Skeletal muscle tissue (tissue), 4 donors: ENCODE results near the gene WBP2NL. TPM values are rescaled to one million over a fixed set of nuclear protein-coding genes. Genes with fewer than 3 reads are reported as not detected.
"Not testable (repeated sequence)": the region's sequence is repeated elsewhere in the genome, so short reads cannot be mapped to it uniquely, and the experiment has no call there.

Source experiments
- H3K27ac ChIP-seq: one replicate; pipeline ENCODE4 v1.7.0; 2013; ENCODE audit warnings: mild to moderate bottlenecking, low read depth, low read length, inconsistent platforms
- H3K27me3 ChIP-seq, 3 donors: one replicate each; pipeline ENCODE4 v1.7.0; 2013; ENCODE audit warnings: low read length in 3 of 3; ENCODE audit not compliant: control insufficient read depth in 3 of 3, insufficient read depth in 3 of 3
- H3K36me3 ChIP-seq, 3 donors: one replicate each; pipeline ENCODE4 v1.7.0; 2013; ENCODE audit warnings: low read length in 3 of 3; ENCODE audit not compliant: control insufficient read depth in 3 of 3, insufficient read depth in 3 of 3
- H3K4me1 ChIP-seq, 3 donors: one replicate each; pipeline ENCODE4 v1.7.0; 2013; ENCODE audit warnings: low read length in 3 of 3, mild to moderate bottlenecking in 3 of 3; ENCODE audit not compliant: control insufficient read depth in 3 of 3, insufficient read depth in 3 of 3
- H3K4me3 ChIP-seq, 3 donors: one replicate each; pipeline ENCODE4 v1.7.0; 2013; ENCODE audit warnings: low read length in 3 of 3
- H3K9ac ChIP-seq, 3 donors: one replicate each; pipeline ENCODE4 v1.7.0; 2013; ENCODE audit warnings: low read length in 3 of 3, mild to moderate bottlenecking in 3 of 3, moderate library complexity in 2 of 3, low read depth in 1 of 3
- H3K9me3 ChIP-seq, 3 donors: one replicate each; pipeline ENCODE4 v1.7.0; 2013; ENCODE audit warnings: low read length in 3 of 3; ENCODE audit not compliant: control insufficient read depth in 3 of 3
- total RNA-seq: library from RNA; depleted of rRNA; stranded (reverse); fragments of >200 nt; gene quantifications from one replicate; pipeline ENCODE4 v1.2.3, GENCODE V29; 2014
- donor health status: Osteomylitis.

WBP2NL gene
- total RNA-seq, 1 donor from 2014 or later, result 1.6 TPM

- Histone ChIP-seq H3K27me3 (no peaks in the 10 kb centered on the region), H3K9me3 (no peaks in the 10 kb centered on the region), H3K4me1 (peaks cover 19 to 25% (median 20%) of the 10 kb centered on the region in 3 donors), H3K4me3 (no peak overlapping the region), H3K27ac (no peak overlapping the region), H3K36me3 (peaks cover 35 to 38% (median 36%) of the 10 kb centered on the region in 3 donors), H3K9ac (no peak overlapping the region)
Measured at GRCh38 chr22:42068291-42068690, 69.7 kb downstream of the WBP2NL start.

DNA sequence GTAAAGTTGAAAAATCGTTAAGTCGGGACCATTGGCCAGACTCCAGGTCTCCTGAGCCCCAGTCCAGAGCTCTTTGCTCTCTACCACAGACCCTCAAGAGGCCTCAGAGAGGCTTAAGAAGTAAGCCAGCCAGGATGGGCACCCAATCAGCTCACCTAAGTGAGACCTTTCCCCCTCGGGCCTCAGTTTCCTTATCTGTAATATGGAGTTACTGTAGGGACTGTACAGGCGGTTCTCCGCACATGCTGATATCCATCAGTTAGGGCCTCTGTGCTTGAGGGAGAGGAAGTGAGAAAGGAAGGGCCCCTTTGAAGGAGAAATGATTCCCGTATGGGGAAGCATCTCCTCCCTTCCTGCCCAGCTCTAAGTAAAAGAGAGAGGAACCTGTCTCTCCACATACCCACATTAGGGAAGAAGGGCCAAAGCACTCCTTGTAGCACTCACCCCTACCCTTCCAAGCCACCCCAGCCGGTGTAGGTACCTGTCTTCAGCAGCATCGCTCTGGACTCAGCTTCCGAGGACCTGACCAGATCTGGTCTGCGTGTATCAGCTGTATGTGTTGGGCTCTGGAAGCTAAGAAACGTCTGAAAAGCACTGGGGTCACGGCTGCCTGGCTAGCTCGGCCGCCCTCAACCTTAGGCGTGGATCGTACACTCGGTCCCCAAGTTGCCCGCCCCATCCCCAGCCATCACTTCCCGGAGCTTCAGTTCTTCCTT lies 71.4 kb downstream of the WBP2NL start:
- H3K4me1 ChIP-seq, result peaks cover 24 to 30% (median 27%) of the 10 kb centered on the region in 3 donors
- no peaks in the 10 kb centered on the region for H3K9me3 ChIP-seq
- peaks cover 32 to 35% (median 34%) of the 10 kb centered on the region in 3 donors for H3K36me3 ChIP-seq
- H3K9ac ChIP-seq, result peak overlapping the region; percentile 79 to 93 (median 89)
- H3K27ac ChIP-seq, result peak overlapping the region; percentile 79
- no peaks in the 10 kb centered on the region for H3K27me3 ChIP-seq
- peak overlapping the region; percentile 73 to 94 (median 87) for H3K4me3 ChIP-seq

GRCh38 chr22:42070517-42071422 lies 72.2 kb downstream of the WBP2NL start, which contains the start of gene NAGA:
NAGA (minus strand) TSS chr22:42070812; CDS start chr22:42070297, 515 bp downstream.
- H3K9ac ChIP-seq, result peak within 1 kb of the TSS; percentile 79 to 93 (median 89)
- H3K4me3 ChIP-seq, result peak within 1 kb of the TSS; percentile 73 to 94 (median 87)
- H3K27ac ChIP-seq, result peak within 1 kb of the TSS; percentile 79
- H3K4me1 ChIP-seq, result peaks cover 24 to 32% (median 31%) of the 10 kb centered on the region in 3 donors
- H3K9me3 ChIP-seq, result no peaks in the 10 kb centered on the region
- H3K36me3 ChIP-seq, result peaks cover 24 to 30% (median 27%) of the 10 kb centered on the region in 3 donors
- no peaks in the 10 kb centered on the region for H3K27me3 ChIP-seq

DNA sequence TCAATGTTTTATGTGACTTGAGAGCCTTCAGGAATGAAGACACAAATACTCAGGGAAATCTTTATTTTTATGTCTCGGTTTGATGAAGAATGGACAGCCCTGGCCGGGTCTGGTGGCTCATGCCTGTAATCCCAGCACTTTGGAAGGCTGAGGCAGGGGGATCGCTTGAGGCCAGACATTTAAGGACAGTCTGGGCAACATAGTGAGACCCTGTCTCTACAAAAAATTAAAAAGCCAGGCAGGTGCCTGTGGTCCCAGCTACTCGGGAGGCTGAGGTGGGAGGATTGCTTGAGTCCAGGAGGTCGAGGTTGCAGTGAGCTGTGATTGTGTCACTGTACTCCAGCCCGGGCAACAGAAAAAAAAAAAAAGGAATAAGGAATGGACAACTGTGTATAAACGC lies 72.9 kb downstream of the WBP2NL start:
- H3K36me3 ChIP-seq, result peaks cover 18 to 23% (median 20%) of the 10 kb centered on the region in 3 donors
- H3K9ac ChIP-seq, result peak overlapping the region; percentile 79 to 89 (median 88)
- H3K4me1 ChIP-seq, result peaks cover 24 to 32% (median 31%) of the 10 kb centered on the region in 3 donors
- H3K4me3 ChIP-seq, result peak overlapping the region; percentile 73 to 94 (median 87)
- not testable (repeated sequence) for H3K9me3 ChIP-seq, H3K27me3 ChIP-seq
- H3K27ac ChIP-seq, result peak overlapping the region; percentile 79

DNA sequence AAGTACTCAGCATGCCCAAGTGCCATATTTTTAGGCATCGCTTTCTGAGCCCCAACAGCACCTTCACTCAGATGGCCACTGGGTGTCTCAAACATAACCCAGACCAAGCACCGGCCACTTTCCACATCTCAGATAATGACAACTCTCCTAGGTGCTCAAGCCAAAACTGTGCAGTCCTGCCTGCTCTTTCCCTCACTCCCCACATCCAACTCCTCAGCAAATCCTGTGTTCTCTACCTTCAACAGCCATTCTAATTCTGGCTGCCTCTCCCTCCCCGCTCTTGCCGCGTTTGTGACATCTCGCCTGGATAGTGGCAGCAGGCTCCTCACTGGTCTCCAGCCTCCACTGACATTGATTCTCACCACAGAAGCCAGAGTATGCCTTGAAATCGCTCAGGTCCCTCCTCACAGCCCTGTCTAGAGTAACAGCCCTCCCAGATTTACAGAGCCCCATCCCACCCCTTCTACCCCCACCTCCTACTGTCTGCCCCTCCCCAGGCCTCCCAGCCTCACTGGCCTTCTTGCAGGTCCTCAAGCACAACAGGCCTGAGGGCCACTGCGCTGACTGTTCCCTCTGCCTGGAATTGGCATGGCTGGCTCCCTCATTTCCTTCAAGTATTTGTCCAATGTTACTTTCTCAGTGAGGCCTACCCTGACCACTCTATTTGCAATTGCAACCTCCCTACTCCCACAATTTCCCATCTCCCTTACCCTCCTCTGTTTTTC lies 74.2 kb downstream of the WBP2NL start:
- no peak overlapping the region for H3K27ac ChIP-seq
- no peak overlapping the region for H3K9ac ChIP-seq
- H3K4me1 ChIP-seq, result peaks cover 26 to 37% (median 36%) of the 10 kb centered on the region in 3 donors

DNA sequence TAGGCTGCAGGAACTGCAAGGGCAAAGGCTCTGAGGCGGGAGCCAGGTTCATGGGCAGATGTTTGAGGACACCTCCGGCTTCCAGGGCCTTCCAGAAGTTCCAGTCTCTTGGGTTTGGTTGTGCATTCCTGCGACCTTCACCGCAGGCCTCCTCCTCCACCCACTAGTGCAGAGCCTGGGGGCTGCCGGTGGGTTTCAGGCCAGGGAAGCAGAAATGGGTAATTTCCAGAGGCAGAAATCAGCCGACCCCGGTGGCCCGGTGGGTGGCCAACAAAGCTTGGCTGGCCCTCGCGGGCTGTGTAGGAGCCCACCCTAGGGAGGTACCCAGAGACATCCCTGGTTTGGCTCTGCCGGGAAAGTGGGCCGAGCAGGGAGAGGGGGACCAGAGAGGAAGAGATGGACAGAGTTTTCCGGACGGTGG lies 75.0 kb downstream of the WBP2NL start:
- peak overlapping the region; percentile 68 to 85 (median 82) for H3K9ac ChIP-seq
- H3K4me1 ChIP-seq, result peaks cover 35 to 46% (median 44%) of the 10 kb centered on the region in 3 donors
- H3K9me3 ChIP-seq, result no peaks in the 10 kb centered on the region

More for the DNA sequence above, 74.2 kb downstream of the WBP2NL start:
- H3K36me3 ChIP-seq, result peaks cover 6 to 15% (median 14%) of the 10 kb centered on the region in 3 donors
- no peaks in the 10 kb centered on the region for H3K9me3 ChIP-seq
- H3K27me3 ChIP-seq, result no peaks in the 10 kb centered on the region
- no peak overlapping the region for H3K4me3 ChIP-seq

GRCh38 chr22:42074132-42074811 lies 75.7 kb downstream of the WBP2NL start, which contains the start of gene PHETA2:
PHETA2 (plus strand) TSS chr22:42074248; CDS start chr22:42077294, 3,046 bp downstream.
- H3K36me3 ChIP-seq, result peaks cover 0 to 8% (median 6%) of the 10 kb centered on the region in 3 donors
- no peaks in the 10 kb centered on the region for H3K9me3 ChIP-seq
- H3K27ac ChIP-seq, result peak within 1 kb of the TSS; percentile 71
- peaks cover 41 to 51% (median 47%) of the 10 kb centered on the region in 3 donors for H3K4me1 ChIP-seq
- peak within 1 kb of the TSS; percentile 68 to 85 (median 82) for H3K9ac ChIP-seq
- H3K4me3 ChIP-seq, result peak within 1 kb of the TSS; percentile 38 to 79 (median 69)
- no peaks in the 10 kb centered on the region for H3K27me3 ChIP-seq

More for the DNA sequence above, 75.0 kb downstream of the WBP2NL start:
- H3K4me3 ChIP-seq, result peak overlapping the region; percentile 38 to 79 (median 69)
- H3K27ac ChIP-seq, result peak overlapping the region; percentile 71
- H3K27me3 ChIP-seq, result no peaks in the 10 kb centered on the region
- peaks cover 0 to 10% (median 6%) of the 10 kb centered on the region in 3 donors for H3K36me3 ChIP-seq

- Histone ChIP-seq H3K4me1 (peaks cover 33 to 44% (median 41%) of the 10 kb centered on the region in 3 donors), H3K9me3 (no peaks in the 10 kb centered on the region), H3K27ac (peak overlapping the region; percentile 71), H3K36me3 (peaks cover 0 to 8% (median 6%) of the 10 kb centered on the region in 3 donors), H3K27me3 (no peaks in the 10 kb centered on the region), H3K9ac (peak overlapping the region; percentile 68 to 85 (median 82)), H3K4me3 (peak overlapping the region; percentile 38 to 79 (median 69))
Measured at GRCh38 chr22:42074846-42075676, 76.5 kb downstream of the WBP2NL start.
